Liver (tissue), 3 donors: ENCODE results near the gene MIGA1.

ENCODE experiments used
- ATF3 ChIP-seq: IDR thresholded peaks from 2 replicates; pipeline ENCODE4 v1.6.1; 2016; ENCODE audit warnings: antibody characterized with exemption
- CTCF ChIP-seq: fragments of 150-350 bp; IDR thresholded peaks from 2 replicates; pipeline ENCODE4 v1.5.1; 2017; ENCODE audit warnings: improper control_type of control experiment, low read depth, low read length; ENCODE audit not compliant: missing input control
- RAD21 ChIP-seq, 2 donors: IDR thresholded peaks; 2 replicates each; pipeline ENCODE4 v1.6.1; 2016; ENCODE audit warnings: antibody characterized with exemption in 2 of 2, mild to moderate bottlenecking in 2 of 2
- RXRA ChIP-seq, 2 donors: IDR thresholded peaks; 2 replicates each; pipeline ENCODE4 v1.6.1; 2017 to 2018; ENCODE audit warnings: antibody characterized with exemption in 2 of 2, mild to moderate bottlenecking in 1 of 2
- TF ChIP-seq, protein P1 (sequence below): IDR thresholded peaks from 2 replicates; pipeline ENCODE4 v1.6.1; 2016; ENCODE audit warnings: antibody characterized with exemption
- donor health status: healthy.
- donor health status: healthy.

DNA sequence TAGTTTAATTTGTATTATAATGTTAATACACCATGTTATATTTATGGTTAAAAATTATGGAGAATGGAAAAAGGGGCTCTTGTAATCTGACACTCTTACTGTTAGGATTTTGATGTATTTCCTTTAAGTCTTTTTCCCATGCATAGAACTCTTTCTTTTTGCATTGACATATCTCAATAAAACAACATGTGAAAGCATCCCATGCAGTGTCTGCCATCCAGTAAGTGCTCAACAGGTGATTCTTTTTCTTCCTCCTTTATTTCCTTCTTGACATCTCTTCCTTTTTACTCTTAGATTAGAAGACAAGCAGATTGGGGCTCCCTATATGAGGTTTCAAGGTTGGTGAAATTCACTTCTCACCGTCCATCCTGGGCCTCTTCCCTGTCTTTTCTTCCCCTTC lies 111.8 kb downstream of the MIGA1 start:
- TF ChIP-seq, protein P1, sequence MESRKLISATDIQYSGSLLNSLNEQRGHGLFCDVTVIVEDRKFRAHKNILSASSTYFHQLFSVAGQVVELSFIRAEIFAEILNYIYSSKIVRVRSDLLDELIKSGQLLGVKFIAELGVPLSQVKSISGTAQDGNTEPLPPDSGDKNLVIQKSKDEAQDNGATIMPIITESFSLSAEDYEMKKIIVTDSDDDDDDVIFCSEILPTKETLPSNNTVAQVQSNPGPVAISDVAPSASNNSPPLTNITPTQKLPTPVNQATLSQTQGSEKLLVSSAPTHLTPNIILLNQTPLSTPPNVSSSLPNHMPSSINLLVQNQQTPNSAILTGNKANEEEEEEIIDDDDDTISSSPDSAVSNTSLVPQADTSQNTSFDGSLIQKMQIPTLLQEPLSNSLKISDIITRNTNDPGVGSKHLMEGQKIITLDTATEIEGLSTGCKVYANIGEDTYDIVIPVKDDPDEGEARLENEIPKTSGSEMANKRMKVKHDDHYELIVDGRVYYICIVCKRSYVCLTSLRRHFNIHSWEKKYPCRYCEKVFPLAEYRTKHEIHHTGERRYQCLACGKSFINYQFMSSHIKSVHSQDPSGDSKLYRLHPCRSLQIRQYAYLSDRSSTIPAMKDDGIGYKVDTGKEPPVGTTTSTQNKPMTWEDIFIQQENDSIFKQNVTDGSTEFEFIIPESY = no peak
- TF ChIP-seq RAD21 (IDR thresholded peaks at IDR 0.05) (no peak), CTCF (no peak), ATF3 (no peak), RXRA (IDR thresholded peaks at IDR 0.05) (no peak)
